Activated T-cell treated with anti-CD3 and anti-CD28 coated beads for 48 hours (primary cell): ENCODE measurements around the gene KLK14.

Experiments
- DNase-seq: peaks from one replicate; pipeline ENCODE4 v3.0.0-alpha.2; 2020; ENCODE audit warnings: low read depth

The KLK14 gene

GRCh38 chr19:51082611-51083010 is at the start of gene KLK14:
KLK14 (minus strand) TSS chr19:51082887; CDS start chr19:51082614, 273 bp downstream.
- no peak for DNase-seq

- no peak for DNase-seq
These were observed 49.3 kb upstream of the KLK14 start for GRCh38 chr19:51131780-51132680.

- no peak for DNase-seq
These were observed 47.0 kb upstream of the KLK14 start for GRCh38 chr19:51129716-51130115.

GRCh38 chr19:51128227-51128626 is 45.5 kb upstream of the KLK14 start:
- no peak for DNase-seq

- DNase-seq = no peak
These were observed 45.1 kb upstream of the KLK14 start for GRCh38 chr19:51127755-51128154.

- DNase-seq = no peak
These were observed 44.3 kb upstream of the KLK14 start for GRCh38 chr19:51127032-51127431.

GRCh38 chr19:51125421-51126075 is 42.9 kb upstream of the KLK14 start:
- no peak for DNase-seq

- no peak for DNase-seq
These were observed 42.0 kb upstream of the KLK14 start, which contains the start of gene SIGLEC9 for GRCh38 chr19:51124729-51125128. SIGLEC9 (plus strand) TSS chr19:51124906; CDS start chr19:51124975, 69 bp downstream.

- no peak for DNase-seq
These were observed 41.5 kb upstream of the KLK14 start for GRCh38 chr19:51124216-51124615.

GRCh38 chr19:51123802-51124201 is 41.1 kb upstream of the KLK14 start:
- no peak for DNase-seq

GRCh38 chr19:51123381-51123800 is 40.7 kb upstream of the KLK14 start:
- DNase-seq = no peak

- no peak for DNase-seq
These were observed 39.7 kb upstream of the KLK14 start for GRCh38 chr19:51122112-51122981.

GRCh38 chr19:51121257-51121656 is 38.6 kb upstream of the KLK14 start:
- no peak for DNase-seq

GRCh38 chr19:51120160-51120559 is 37.5 kb upstream of the KLK14 start:
- DNase-seq = no peak

GRCh38 chr19:51119611-51120010 is 36.9 kb upstream of the KLK14 start:
- DNase-seq = no peak

GRCh38 chr19:51119101-51119500 is 36.4 kb upstream of the KLK14 start:
- no peak for DNase-seq

GRCh38 chr19:51116736-51117286 is 34.1 kb upstream of the KLK14 start:
- no peak for DNase-seq

- DNase-seq = no peak
These were observed 31.5 kb upstream of the KLK14 start for GRCh38 chr19:51114087-51114729.

GRCh38 chr19:51111606-51112005 is 28.9 kb upstream of the KLK14 start:
- no peak for DNase-seq

GRCh38 chr19:51110666-51110971 is 27.9 kb upstream of the KLK14 start:
- DNase-seq = no peak

GRCh38 chr19:51108805-51109146 is 26.1 kb upstream of the KLK14 start:
- no peak for DNase-seq
